WI38 (cell line): ENCODE data around the gene BABAM2.

Experiments
- H3K4me3 ChIP-seq: 2 replicates; pipeline ENCODE4 v1.5.1; 2011; ENCODE audit warnings: low read depth, mild to moderate bottlenecking, control low read depth, low read length
- CTCF ChIP-seq: IDR thresholded peaks from 2 replicates; pipeline ENCODE4 v1.5.1; 2012; ENCODE audit warnings: low read depth, mild to moderate bottlenecking, control low read depth, low read length

BABAM2 gene

GRCh38 chr2:28227498-28227897 lies 337.0 kb downstream of the BABAM2 start:
- no peak for TF ChIP-seq CTCF
- no peak overlapping the region for H3K4me3 ChIP-seq

- no peak for TF ChIP-seq CTCF
- no peak overlapping the region for H3K4me3 ChIP-seq
Measured at GRCh38 chr2:28228434-28228995, 338.0 kb downstream of the BABAM2 start.

GRCh38 chr2:28231110-28231631 lies 340.6 kb downstream of the BABAM2 start:
- TF ChIP-seq CTCF: no peak
- H3K4me3 ChIP-seq: no peak overlapping the region

GRCh38 chr2:28232295-28232694 lies 341.8 kb downstream of the BABAM2 start:
- no peak for TF ChIP-seq CTCF
- H3K4me3 ChIP-seq: no peak overlapping the region

GRCh38 chr2:28233164-28233676 lies 342.7 kb downstream of the BABAM2 start:
- no peak for TF ChIP-seq CTCF
- H3K4me3 ChIP-seq: no peak overlapping the region

GRCh38 chr2:28234807-28235206 lies 344.3 kb downstream of the BABAM2 start:
- H3K4me3 ChIP-seq: no peak overlapping the region
- no peak for TF ChIP-seq CTCF

- TF ChIP-seq CTCF: no peak
- H3K4me3 ChIP-seq: no peak overlapping the region
Measured at GRCh38 chr2:28239207-28239606, 348.7 kb downstream of the BABAM2 start.
